HepG2 (cell line): Measurements from ENCODE around the gene RAC3. TPM values are rescaled to one million over a fixed set of nuclear protein-coding genes. Genes with fewer than 3 reads are reported as not detected.

Experiments used
- DMAP1 ChIP-seq: IDR thresholded peaks from 2 replicates; pipeline ENCODE4 v1.6.1; 2016
- ETV6 ChIP-seq: sonication (generic); formaldehyde crosslinking; conservative IDR thresholded peaks from 2 replicates; pipeline ENCODE4 v1.4.0; 2020; ENCODE audit warnings: missing genetic modification reagents
- HOXA9 ChIP-seq: sonication (generic); formaldehyde crosslinking; IDR thresholded peaks from 2 replicates; pipeline ENCODE4 v1.8.1; 2022; ENCODE audit warnings: missing genetic modification reagents, mild to moderate bottlenecking, moderate library complexity, borderline replicate concordance
- RARG ChIP-seq: sonication (generic); formaldehyde crosslinking; IDR thresholded peaks from 2 replicates; pipeline ENCODE4 v1.4.0; 2020; ENCODE audit warnings: low read depth, mild to moderate bottlenecking, missing genetic modification reagents
- REXO4 ChIP-seq: sonication (generic); formaldehyde crosslinking; IDR thresholded peaks from 2 replicates; pipeline ENCODE4 v1.8.0; 2022; ENCODE audit warnings: missing genetic modification reagents, mild to moderate bottlenecking, borderline replicate concordance
- TOPORS ChIP-seq: sonication (generic); formaldehyde crosslinking; IDR thresholded peaks from 2 replicates; pipeline ENCODE4 v1.8.0; 2023; ENCODE audit warnings: mild to moderate bottlenecking, missing genetic modification reagents
- ZBTB33 ChIP-seq: sonication (generic); formaldehyde crosslinking; IDR thresholded peaks from 2 replicates; pipeline ENCODE4 v1.4.0; 2020; ENCODE audit warnings: missing genetic modification reagents
- ZBTB4 ChIP-seq: sonication (generic); formaldehyde crosslinking; IDR thresholded peaks from 2 replicates; pipeline ENCODE4 v1.4.0; 2020; ENCODE audit warnings: missing genetic modification reagents, mild to moderate bottlenecking, borderline replicate concordance
- ZNF260 ChIP-seq: sonication (generic); formaldehyde crosslinking; IDR thresholded peaks from 2 replicates; pipeline ENCODE4 v1.4.0; 2020; ENCODE audit warnings: missing genetic modification reagents, low read depth, mild to moderate bottlenecking, borderline replicate concordance
- ZNF878 ChIP-seq: sonication (generic); formaldehyde crosslinking; IDR thresholded peaks from 2 replicates; pipeline ENCODE4 v1.8.1; 2023; ENCODE audit warnings: mild to moderate bottlenecking, missing genetic modification reagents, moderate library complexity
- polyA plus RNA-seq, 8 experiments: library from polyadenylated mRNA; depleted of rRNA in 3 of 8; stranded (reverse) in 7 of 8; unstranded in 1 of 8; fragments of >200 nt; fragmentation: Illumina TruSeq in 4 of 8; extraction: Trizol in 4 of 8; gene quantifications; 2 replicates each; pipeline versions ENCODE4 v1.2.1 to v1.2.3, GENCODE V29; 2011 to 2016; ENCODE audit warnings: low read depth in 4 of 8, missing spikeins in 1 of 8, mixed read lengths in 1 of 8; ENCODE audit not compliant: insufficient read depth in 1 of 8
- total RNA-seq, 5 experiments: library from RNA; depleted of rRNA; stranded (reverse); fragments of >200 nt; fragmentation: Illumina TruSeq; extraction: Trizol; gene quantifications; 2 replicates each; pipeline ENCODE4 v1.2.3, GENCODE V29; 2016; ENCODE audit warnings: low read depth in 1 of 5
- TF ChIP-seq, protein P1 (sequence below): IDR thresholded peaks from 2 replicates; pipeline ENCODE4 v1.6.1; 2012; ENCODE audit warnings: low read length, improper control_type of control experiment
- TF ChIP-seq, protein P2 (sequence below), 2 experiments: sonication (generic) in 1 of 2; formaldehyde crosslinking in 1 of 2; IDR thresholded peaks; 2 replicates each; pipeline versions ENCODE4 v1.4.0 to v1.6.1; 2016 to 2020; ENCODE audit warnings: borderline replicate concordance in 1 of 2, low read depth in 1 of 2, mild to moderate bottlenecking in 1 of 2, missing genetic modification reagents in 1 of 2

Gene RAC3
- total and polyA plus RNA-seq, 2 of the 13 experiments (the other 11 are each of a cell fraction or from before 2014, with no cell fraction given), result 10.5 to 21.3 TPM

GRCh38 chr17:82003411-82004381, 27.8 kb upstream of the RAC3 start (continued):
- TF ChIP-seq, protein P1, sequence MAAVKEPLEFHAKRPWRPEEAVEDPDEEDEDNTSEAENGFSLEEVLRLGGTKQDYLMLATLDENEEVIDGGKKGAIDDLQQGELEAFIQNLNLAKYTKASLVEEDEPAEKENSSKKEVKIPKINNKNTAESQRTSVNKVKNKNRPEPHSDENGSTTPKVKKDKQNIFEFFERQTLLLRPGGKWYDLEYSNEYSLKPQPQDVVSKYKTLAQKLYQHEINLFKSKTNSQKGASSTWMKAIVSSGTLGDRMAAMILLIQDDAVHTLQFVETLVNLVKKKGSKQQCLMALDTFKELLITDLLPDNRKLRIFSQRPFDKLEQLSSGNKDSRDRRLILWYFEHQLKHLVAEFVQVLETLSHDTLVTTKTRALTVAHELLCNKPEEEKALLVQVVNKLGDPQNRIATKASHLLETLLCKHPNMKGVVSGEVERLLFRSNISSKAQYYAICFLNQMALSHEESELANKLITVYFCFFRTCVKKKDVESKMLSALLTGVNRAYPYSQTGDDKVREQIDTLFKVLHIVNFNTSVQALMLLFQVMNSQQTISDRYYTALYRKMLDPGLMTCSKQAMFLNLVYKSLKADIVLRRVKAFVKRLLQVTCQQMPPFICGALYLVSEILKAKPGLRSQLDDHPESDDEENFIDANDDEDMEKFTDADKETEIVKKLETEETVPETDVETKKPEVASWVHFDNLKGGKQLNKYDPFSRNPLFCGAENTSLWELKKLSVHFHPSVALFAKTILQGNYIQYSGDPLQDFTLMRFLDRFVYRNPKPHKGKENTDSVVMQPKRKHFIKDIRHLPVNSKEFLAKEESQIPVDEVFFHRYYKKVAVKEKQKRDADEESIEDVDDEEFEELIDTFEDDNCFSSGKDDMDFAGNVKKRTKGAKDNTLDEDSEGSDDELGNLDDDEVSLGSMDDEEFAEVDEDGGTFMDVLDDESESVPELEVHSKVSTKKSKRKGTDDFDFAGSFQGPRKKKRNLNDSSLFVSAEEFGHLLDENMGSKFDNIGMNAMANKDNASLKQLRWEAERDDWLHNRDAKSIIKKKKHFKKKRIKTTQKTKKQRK, result no peak
- TF ChIP-seq DMAP1 (peak; percentile 56; the same call in 1 of the 2 replicates), ZNF260 (CRISPR knock-in tag) (0 out of 2 replicates have a peak, but pooled peaks have one; percentile 70), ZNF878 (CRISPR knock-in tag) (peak; percentile 84), TOPORS (CRISPR knock-in tag) (no peak; the same call in 1 of the 2 replicates), ETV6 (no peak), ZBTB33 (CRISPR knock-in tag) (peak; percentile 97), ZBTB4 (CRISPR knock-in tag) (peak; percentile 96; the same call in 1 of the 2 replicates), RARG (CRISPR knock-in tag) (no peak), HOXA9 (CRISPR knock-in tag) (no peak), REXO4 (CRISPR knock-in tag) (no peak)
- TF ChIP-seq, protein P2, sequence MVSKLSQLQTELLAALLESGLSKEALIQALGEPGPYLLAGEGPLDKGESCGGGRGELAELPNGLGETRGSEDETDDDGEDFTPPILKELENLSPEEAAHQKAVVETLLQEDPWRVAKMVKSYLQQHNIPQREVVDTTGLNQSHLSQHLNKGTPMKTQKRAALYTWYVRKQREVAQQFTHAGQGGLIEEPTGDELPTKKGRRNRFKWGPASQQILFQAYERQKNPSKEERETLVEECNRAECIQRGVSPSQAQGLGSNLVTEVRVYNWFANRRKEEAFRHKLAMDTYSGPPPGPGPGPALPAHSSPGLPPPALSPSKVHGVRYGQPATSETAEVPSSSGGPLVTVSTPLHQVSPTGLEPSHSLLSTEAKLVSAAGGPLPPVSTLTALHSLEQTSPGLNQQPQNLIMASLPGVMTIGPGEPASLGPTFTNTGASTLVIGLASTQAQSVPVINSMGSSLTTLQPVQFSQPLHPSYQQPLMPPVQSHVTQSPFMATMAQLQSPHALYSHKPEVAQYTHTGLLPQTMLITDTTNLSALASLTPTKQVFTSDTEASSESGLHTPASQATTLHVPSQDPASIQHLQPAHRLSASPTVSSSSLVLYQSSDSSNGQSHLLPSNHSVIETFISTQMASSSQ (IDR thresholded peaks at IDR 0.05; ENCODE audit: low read depth), result no peak
- TF ChIP-seq, protein P2 (CRISPR knock-in tag; IDR thresholded peaks at IDR 0.05; ENCODE audit: borderline replicate concordance), result peak; percentile 76; the same call in 1 of the 2 replicates
